22Rv1 (cell line): ENCODE results near the gene PNPLA6.

Source experiments
- H3K27ac ChIP-seq: fragments of 450-650 bp; 2 replicates; pipeline ENCODE4 v1.5.1; 2017
- ZFX ChIP-seq: fragments of 450-650 bp; IDR thresholded peaks from 2 replicates; pipeline ENCODE4 v1.6.1; 2017; ENCODE audit warnings: antibody characterized with exemption, borderline replicate concordance
- TF ChIP-seq, protein P1 (sequence below): fragments of 450-650 bp; IDR thresholded peaks from 2 replicates; pipeline ENCODE4 v1.5.1; 2017; ENCODE audit warnings: mild to moderate bottlenecking

Gene PNPLA6

DNA sequence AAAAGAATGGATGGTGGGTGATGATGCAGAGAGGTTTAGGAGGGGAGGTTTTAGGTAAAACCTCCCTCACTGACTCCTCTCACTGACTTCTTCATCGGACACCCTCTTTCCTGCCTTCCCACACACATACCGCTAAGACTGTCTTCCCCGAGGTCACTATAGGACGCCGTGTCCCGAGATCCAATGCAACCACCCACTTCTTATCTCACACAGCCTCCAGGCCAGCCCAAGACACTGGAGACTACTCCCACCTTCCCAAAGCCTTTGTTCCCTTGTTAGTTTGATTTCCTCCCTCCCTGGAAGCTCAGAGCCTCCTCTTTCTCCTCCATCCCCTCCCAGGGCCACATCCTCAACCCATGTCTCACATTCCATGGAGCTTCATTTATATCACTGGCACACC is 43.7 kb downstream of the PNPLA6 start:
- no peak overlapping the region for H3K27ac ChIP-seq
- no peak for TF ChIP-seq ZFX
- TF ChIP-seq, protein P1, sequence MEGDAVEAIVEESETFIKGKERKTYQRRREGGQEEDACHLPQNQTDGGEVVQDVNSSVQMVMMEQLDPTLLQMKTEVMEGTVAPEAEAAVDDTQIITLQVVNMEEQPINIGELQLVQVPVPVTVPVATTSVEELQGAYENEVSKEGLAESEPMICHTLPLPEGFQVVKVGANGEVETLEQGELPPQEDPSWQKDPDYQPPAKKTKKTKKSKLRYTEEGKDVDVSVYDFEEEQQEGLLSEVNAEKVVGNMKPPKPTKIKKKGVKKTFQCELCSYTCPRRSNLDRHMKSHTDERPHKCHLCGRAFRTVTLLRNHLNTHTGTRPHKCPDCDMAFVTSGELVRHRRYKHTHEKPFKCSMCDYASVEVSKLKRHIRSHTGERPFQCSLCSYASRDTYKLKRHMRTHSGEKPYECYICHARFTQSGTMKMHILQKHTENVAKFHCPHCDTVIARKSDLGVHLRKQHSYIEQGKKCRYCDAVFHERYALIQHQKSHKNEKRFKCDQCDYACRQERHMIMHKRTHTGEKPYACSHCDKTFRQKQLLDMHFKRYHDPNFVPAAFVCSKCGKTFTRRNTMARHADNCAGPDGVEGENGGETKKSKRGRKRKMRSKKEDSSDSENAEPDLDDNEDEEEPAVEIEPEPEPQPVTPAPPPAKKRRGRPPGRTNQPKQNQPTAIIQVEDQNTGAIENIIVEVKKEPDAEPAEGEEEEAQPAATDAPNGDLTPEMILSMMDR: no peak

DNA sequence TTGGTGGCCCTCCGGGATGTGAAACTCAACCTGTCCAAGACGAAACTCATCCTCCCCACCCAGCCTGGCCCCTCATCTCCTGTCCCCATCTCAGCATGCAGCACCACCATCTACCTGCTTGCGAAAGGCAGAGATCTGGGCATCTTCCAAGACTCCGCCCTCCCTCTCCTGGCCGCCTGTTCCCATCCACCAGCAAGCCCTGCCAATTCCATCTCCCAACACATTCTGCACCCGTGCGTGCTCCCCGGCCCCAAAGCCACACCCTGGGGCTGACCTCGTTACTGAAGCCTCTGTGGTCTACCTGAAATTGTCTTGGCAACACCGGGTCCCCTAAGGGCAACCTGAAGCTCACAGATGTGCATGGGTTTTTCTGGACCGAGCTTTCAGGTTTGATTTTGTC is 46.9 kb downstream of the PNPLA6 start:
- TF ChIP-seq, protein P1: no peak
- no peak for TF ChIP-seq ZFX
- H3K27ac ChIP-seq: no peak overlapping the region

GRCh38 chr19:7589822-7590221 is 54.3 kb downstream of the PNPLA6 start:
- no peak for TF ChIP-seq ZFX
- TF ChIP-seq, protein P1: no peak
- H3K27ac ChIP-seq: peak overlapping the region; percentile 83

DNA sequence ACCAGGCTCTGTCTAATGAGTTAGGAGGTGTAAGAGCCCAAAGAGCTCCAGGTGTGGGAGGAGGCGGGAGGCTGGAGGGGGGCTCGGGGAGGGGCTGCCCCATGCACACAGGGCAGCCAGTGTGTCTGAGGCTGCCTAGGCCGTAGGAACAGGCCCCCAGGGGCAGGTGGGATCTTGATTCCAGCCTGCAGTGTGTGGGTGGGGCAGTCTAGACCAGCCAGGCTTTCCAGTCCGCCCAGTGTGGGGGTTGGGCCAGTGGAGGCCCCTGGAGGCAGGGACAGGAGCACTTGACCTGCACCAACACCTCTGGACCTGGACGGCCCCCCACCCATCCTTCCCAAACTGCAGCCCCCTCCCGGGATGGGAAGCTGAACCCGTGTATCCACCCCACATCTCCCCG is 54.7 kb downstream of the PNPLA6 start:
- TF ChIP-seq, protein P1: no peak
- no peak for TF ChIP-seq ZFX
- H3K27ac ChIP-seq: peak overlapping the region; percentile 83

GRCh38 chr19:7595466-7596133 is 60.1 kb downstream of the PNPLA6 start, which contains the start of gene CAMSAP3:
TSS of gene CAMSAP3 (plus strand) at chr19:7595863. CDS start at chr19:7596003, 140 bp downstream.
- peak within 1 kb of the TSS; percentile 83 for H3K27ac ChIP-seq
- no peak for TF ChIP-seq ZFX
- TF ChIP-seq, protein P1: no peak

DNA sequence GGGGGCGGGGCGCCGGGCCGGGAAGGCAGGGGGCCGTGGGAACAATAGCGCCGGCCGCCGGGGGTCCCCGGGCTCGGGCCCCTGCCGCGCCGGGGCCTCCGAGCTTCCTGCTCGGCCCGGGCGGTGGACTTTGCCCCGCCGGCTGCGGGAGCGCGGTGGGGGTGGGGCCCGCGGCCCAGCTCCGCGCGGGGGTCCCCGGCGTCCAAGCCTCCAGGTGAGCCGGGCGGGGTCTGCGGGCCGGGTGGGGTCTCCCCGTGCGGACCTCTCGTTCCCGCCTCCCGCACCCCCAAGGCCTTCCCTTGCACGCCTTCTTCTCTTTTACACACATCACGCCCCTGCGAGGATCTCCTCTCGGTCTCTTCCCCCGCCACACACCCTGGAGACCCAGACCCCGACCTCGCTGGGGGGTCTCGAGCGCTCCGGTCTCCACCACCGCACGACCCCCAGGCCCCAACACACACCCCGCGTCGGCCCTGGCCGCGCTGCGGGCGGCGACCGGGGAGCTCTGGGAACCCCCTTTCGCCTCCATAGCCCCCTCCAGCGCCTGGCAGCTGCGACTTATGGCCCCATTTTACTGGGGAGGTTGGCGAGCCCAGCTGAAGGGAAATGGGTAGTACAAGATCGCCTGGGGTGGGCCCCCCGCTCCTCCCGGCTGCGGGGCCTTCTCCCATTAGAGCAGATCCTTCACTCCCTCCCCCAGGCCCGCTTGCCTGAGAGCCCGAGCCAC is 60.9 kb downstream of the PNPLA6 start:
- peak overlapping the region; percentile 83 for H3K27ac ChIP-seq
- no peak for TF ChIP-seq ZFX
- TF ChIP-seq, protein P1: no peak

DNA sequence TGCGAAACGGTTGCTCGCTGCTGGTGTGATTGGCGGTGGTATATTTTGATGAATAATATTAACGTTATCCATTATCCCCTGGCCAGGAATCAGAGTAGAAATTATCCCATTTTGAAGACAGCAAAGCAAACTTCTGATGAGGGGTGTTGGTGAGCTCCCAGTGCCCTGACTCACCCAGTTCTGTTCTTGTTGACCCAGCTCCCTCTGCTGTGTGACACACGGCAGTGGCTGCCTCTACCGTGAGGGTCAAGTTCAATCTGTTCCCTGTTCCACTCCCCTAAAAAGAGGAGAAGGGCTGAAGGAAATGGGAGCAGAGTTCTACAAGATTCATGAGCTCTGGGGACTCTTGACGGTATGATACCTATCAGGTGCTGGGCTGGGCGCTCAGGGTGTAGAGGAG is 62.2 kb downstream of the PNPLA6 start:
- TF ChIP-seq, protein P1: no peak
- no peak for TF ChIP-seq ZFX
- H3K27ac ChIP-seq: peak overlapping the region; percentile 83
